IMR-90 (cell line): ENCODE measurements around the gene TMPRSS13. TPM values are rescaled to one million over a fixed set of nuclear protein-coding genes. Genes with fewer than 3 reads are reported as not detected.

ENCODE experiments used
- ATAC-seq: fragments of 200-7000 bp; cut with Tn5 transposase; 2 replicates; pipeline ENCODE4 v1.9.1; 2020; ENCODE audit warnings: low read depth, mild to moderate bottlenecking, moderate library complexity
- BruUV-seq: library from RNA; stranded (reverse); fragments of 400-500 nt; replicated peaks from 2 replicates; lab custom pipeline; 2021; lab: Mats Ljungman, UMichigan
- CTCF ChIA-PET: fragments of 300-600 bp; formaldehyde crosslinking; extraction: SDS; loops from one replicate; lab custom pipeline; 2021; ENCODE audit warnings: antibody characterized with exemption; lab: Yijun Ruan, JAX
- POLR2A ChIA-PET: fragments of 300-600 bp; sonication (Branson Sonifier 250); formaldehyde crosslinking; loops from one replicate; lab custom pipeline; 2022; ENCODE audit warnings: antibody characterized with exemption; ENCODE audit not compliant: unreplicated experiment; lab: Charles Lee
- DNase-seq: peaks from one replicate; pipeline ENCODE4 v3.0.0; 2013
- H2AFZ ChIP-seq: replicated peaks from 2 replicates; pipeline ENCODE3; 2013; ENCODE audit warnings: low read length, mild to moderate bottlenecking; ENCODE audit not compliant: poor library complexity
- H2AK5ac ChIP-seq: 2 replicates; pipeline ENCODE4 v1.6.1; 2013; ENCODE audit warnings: low read depth, low read length, inconsistent platforms
- H2AK9ac ChIP-seq: replicated peaks from 2 replicates; pipeline ENCODE3; 2013; ENCODE audit warnings: mild to moderate bottlenecking, low read depth, low read length, moderate library complexity; ENCODE audit not compliant: poor library complexity
- H2BK120ac ChIP-seq: 2 replicates; pipeline ENCODE4 v1.6.1; 2013; ENCODE audit warnings: low read depth, low read length, inconsistent platforms
- H2BK15ac ChIP-seq: 3 replicates; pipeline ENCODE4 v1.6.1; 2013; ENCODE audit warnings: low read depth, low read length, inconsistent platforms
- H2BK20ac ChIP-seq: 2 replicates; pipeline ENCODE4 v1.6.1; 2013; ENCODE audit warnings: low read depth, mild to moderate bottlenecking, inconsistent platforms, low read length, moderate library complexity
- H2BK5ac ChIP-seq: 2 replicates; pipeline ENCODE4 v1.6.1; 2013; ENCODE audit warnings: mild to moderate bottlenecking, low read depth, low read length, inconsistent platforms; ENCODE audit not compliant: poor library complexity, severe bottlenecking
- H3K14ac ChIP-seq: replicated peaks from 2 replicates; pipeline ENCODE4 v1.6.1; 2013; ENCODE audit warnings: low read depth, low read length, inconsistent platforms
- H3K18ac ChIP-seq: 2 replicates; pipeline ENCODE4 v1.6.1; 2013; ENCODE audit warnings: low read depth, low read length, control low read depth
- H3K23ac ChIP-seq: 2 replicates; pipeline ENCODE4 v1.6.1; 2013; ENCODE audit warnings: low read depth, low read length, inconsistent platforms
- H3K27ac ChIP-seq: 2 replicates; pipeline ENCODE4 v1.5.1; 2013; ENCODE audit warnings: mild to moderate bottlenecking, control low read depth, low read length; ENCODE audit not compliant: insufficient read depth
- H3K27me3 ChIP-seq: 2 replicates; pipeline ENCODE4 v1.6.1; 2013; ENCODE audit warnings: low read length; ENCODE audit not compliant: control insufficient read depth, insufficient read depth
- H3K36me3 ChIP-seq: 2 replicates; pipeline ENCODE4 v1.6.1; 2013; ENCODE audit warnings: low read length, mixed read lengths; ENCODE audit not compliant: control insufficient read depth, insufficient read depth
- H3K4ac ChIP-seq: 2 replicates; pipeline ENCODE4 v1.6.1; 2013; ENCODE audit warnings: low read depth, low read length, inconsistent platforms
- H3K4me1 ChIP-seq: 2 replicates; pipeline ENCODE4 v1.6.1; 2013; ENCODE audit warnings: low read length, mixed read lengths; ENCODE audit not compliant: control insufficient read depth, insufficient read depth
- H3K4me2 ChIP-seq: 2 replicates; pipeline ENCODE4 v1.6.1; 2013; ENCODE audit warnings: low read depth, mild to moderate bottlenecking, control low read depth, low read length, moderate library complexity
- H3K4me3 ChIP-seq: 2 replicates; pipeline ENCODE4 v1.5.1; 2013; ENCODE audit warnings: low read depth, mild to moderate bottlenecking, control low read depth, low read length, moderate library complexity; ENCODE audit not compliant: insufficient read depth
- H3K56ac ChIP-seq: 2 replicates; pipeline ENCODE4 v1.6.1; 2013; ENCODE audit warnings: low read length, inconsistent platforms; ENCODE audit not compliant: insufficient read depth; ENCODE audit errors: extremely low read depth
- H3K79me1 ChIP-seq, 2 experiments: 2 replicates each; pipeline ENCODE4 v1.6.1; 2013; ENCODE audit warnings: low read length in 2 of 2, inconsistent platforms in 1 of 2, low read depth in 1 of 2
- H3K9ac ChIP-seq: 2 replicates; pipeline ENCODE4 v1.6.1; 2013; ENCODE audit warnings: low read depth, low read length, control low read depth
- H3K9me1 ChIP-seq: 2 replicates; pipeline ENCODE4 v1.6.1; 2013; ENCODE audit warnings: low read length, inconsistent platforms; ENCODE audit not compliant: insufficient read depth
- H3K9me3 ChIP-seq: 2 replicates; pipeline ENCODE4 v1.6.1; 2013; ENCODE audit warnings: low read length; ENCODE audit not compliant: control insufficient read depth, insufficient read depth
- H4K20me1 ChIP-seq: 2 replicates; pipeline ENCODE4 v1.6.1; 2013; ENCODE audit warnings: low read length, inconsistent platforms; ENCODE audit not compliant: insufficient read depth
- H4K5ac ChIP-seq: 2 replicates; pipeline ENCODE4 v1.6.1; 2013; ENCODE audit warnings: mild to moderate bottlenecking, low read depth, low read length, control low read depth
- H4K8ac ChIP-seq, 2 experiments: 2 replicates each; pipeline ENCODE4 v1.6.1; 2013; ENCODE audit warnings: low read depth in 2 of 2, low read length in 2 of 2, control low read depth in 1 of 2, inconsistent platforms in 1 of 2
- H4K91ac ChIP-seq: 2 replicates; pipeline ENCODE4 v1.6.1; 2013; ENCODE audit warnings: low read depth, low read length, inconsistent platforms; ENCODE audit not compliant: insufficient read depth
- BHLHE40 ChIP-seq: fragments of 150-350 bp; IDR thresholded peaks from 2 replicates; pipeline ENCODE4 v1.6.1; 2016; ENCODE audit warnings: mild to moderate bottlenecking, low read depth, low read length
- CEBPB ChIP-seq: IDR thresholded peaks from 2 replicates; pipeline ENCODE4 v1.6.1; 2012; ENCODE audit warnings: low read depth, low read length, improper control_type of control experiment
- CHD1 ChIP-seq: IDR thresholded peaks from 2 replicates; pipeline ENCODE4 v1.6.1; 2012; ENCODE audit warnings: low read depth, low read length, improper control_type of control experiment
- CTCF ChIP-seq: conservative IDR thresholded peaks from 2 replicates; pipeline ENCODE4 v1.5.1; 2012; ENCODE audit warnings: mild to moderate bottlenecking, low read depth, low read length, improper control_type of control experiment
- ELK1 ChIP-seq: fragments of 150-350 bp; IDR thresholded peaks from 2 replicates; pipeline ENCODE4 v1.6.1; 2016; ENCODE audit warnings: low read depth, mild to moderate bottlenecking, low read length, moderate library complexity, borderline replicate concordance
- FOS ChIP-seq: fragments of 150-350 bp; IDR thresholded peaks from 2 replicates; pipeline ENCODE4 v1.6.1; 2016; ENCODE audit warnings: low read depth, low read length
- MAFK ChIP-seq: IDR thresholded peaks from 2 replicates; pipeline ENCODE4 v1.6.1; 2012; ENCODE audit warnings: low read depth, low read length, improper control_type of control experiment
- MAZ ChIP-seq: IDR thresholded peaks from 2 replicates; pipeline ENCODE4 v1.6.1; 2012; ENCODE audit warnings: low read depth, mild to moderate bottlenecking, low read length, improper control_type of control experiment, moderate library complexity, borderline replicate concordance
- NFE2L2 ChIP-seq: fragments of 150-350 bp; IDR thresholded peaks from 2 replicates; pipeline ENCODE4 v1.6.1; 2016; ENCODE audit warnings: low read depth, mild to moderate bottlenecking, low read length
- POLR2A ChIP-seq: IDR thresholded peaks from 2 replicates; pipeline ENCODE4 v1.6.1; 2012; ENCODE audit warnings: mild to moderate bottlenecking, low read depth, low read length
- RAD21 ChIP-seq: IDR thresholded peaks from 2 replicates; pipeline ENCODE4 v1.6.1; 2012; ENCODE audit warnings: low read length, improper control_type of control experiment
- RCOR1 ChIP-seq: IDR thresholded peaks from 2 replicates; pipeline ENCODE4 v1.6.1; 2012; ENCODE audit warnings: mild to moderate bottlenecking, low read length, improper control_type of control experiment; ENCODE audit not compliant: insufficient replicate concordance
- RFX5 ChIP-seq: IDR thresholded peaks from 2 replicates; pipeline ENCODE4 v1.8.0; 2012; ENCODE audit warnings: low read depth, mild to moderate bottlenecking, low read length, moderate library complexity
- SMC3 ChIP-seq: fragments of 150-350 bp; IDR thresholded peaks from 2 replicates; pipeline ENCODE4 v1.6.1; 2016; ENCODE audit warnings: low read depth, mild to moderate bottlenecking, antibody characterized with exemption, low read length, moderate library complexity
- USF2 ChIP-seq: fragments of 150-350 bp; IDR thresholded peaks from 2 replicates; pipeline ENCODE4 v1.6.1; 2017; ENCODE audit warnings: mild to moderate bottlenecking, antibody characterized with exemption, low read length, low read depth
- WGBS, 2 experiments: methylation state at CpG; one replicate each; pipeline versions ENCODE4 v1.1.5 to v1.1.7; 2013; ENCODE audit warnings: missing lambda C conversion rate in 2 of 2; ENCODE audit not compliant: insufficient read length in 1 of 2; ENCODE audit errors: extremely low coverage in 2 of 2; 5-methylcytosine and 5-hydroxymethylcytosine counted together
- dilution Hi-C: fragments of 300-500 bp; cut with HindIII; formaldehyde crosslinking; loops from one replicate; pipeline ENCODE4 v1.14.3; 2018; ENCODE audit warnings: low sequenced_read_pairs; ENCODE audit not compliant: unreplicated experiment
- in situ Hi-C: fragments of 300-500 bp; cut with MboI; formaldehyde crosslinking; loops from 3 replicates; pipeline ENCODE4 v1.14.3; 2019; ENCODE audit warnings: low sequenced_read_pairs, inconsistent platforms, mixed read lengths
- intact Hi-C: fragments of 100-400 bp; cut with micrococcal nuclease; formaldehyde crosslinking; loops from 2 replicates; pipeline ENCODE4 v1.10.0; 2022
- polyA plus RNA-seq, 3 experiments: library from polyadenylated mRNA; depleted of rRNA; stranded (reverse); fragments of >200 nt; gene quantifications; 2 replicates each; pipeline ENCODE4 v1.2.3, GENCODE V29; 2012; ENCODE audit warnings: low replicate concordance in 1 of 3
- total RNA-seq: library from RNA; depleted of rRNA; stranded (reverse); fragments of >200 nt; gene quantifications from 2 replicates; pipeline ENCODE4 v1.2.3, GENCODE V29; 2012

Gene TMPRSS13
- total and polyA plus RNA-seq, 2 of the 4 experiments (the other 2 are of a cell fraction) = not detected

- Histone ChIP-seq H4K8ac (no peak overlapping the region), H3K23ac (no peak overlapping the region), H3K14ac (no peak overlapping the region), H2AK9ac (no peak overlapping the region), H2AK5ac (no peak overlapping the region), H2BK5ac (no peak overlapping the region), H3K36me3 (no peaks in the 10 kb centered on the region), H3K27ac (no peak overlapping the region), H3K79me1 (no peaks in the 10 kb centered on the region), H3K4me3 (no peak overlapping the region), H2BK120ac (no peak overlapping the region), H2BK15ac (no peak overlapping the region), H2BK20ac (no peak overlapping the region), H2AFZ (no peak overlapping the region), H3K18ac (no peak overlapping the region), H4K91ac (no peak overlapping the region), H3K56ac (no peak overlapping the region), H3K4me1 (no peaks in the 10 kb centered on the region), H3K27me3 (peaks cover 6% of the 10 kb centered on the region), H3K9ac (no peak overlapping the region), H4K20me1 (no peaks in the 10 kb centered on the region), H3K4ac (no peak overlapping the region), H3K9me1 (no peaks in the 10 kb centered on the region), H3K4me2 (no peak overlapping the region), H4K5ac (no peak overlapping the region), H3K9me3 (no peaks in the 10 kb centered on the region)
- POLR2A ChIA-PET = no interaction called here
- ATAC-seq (no peak), DNase-seq (no peak)
- TF ChIP-seq MAFK = no peak
- no peak for TF ChIP-seq POLR2A
- TF ChIP-seq RAD21 = no peak
- no peak for TF ChIP-seq CTCF
- no peak for TF ChIP-seq RFX5
- TF ChIP-seq BHLHE40 = no peak
- no peak for TF ChIP-seq USF2
- TF ChIP-seq CEBPB = no peak
- no peak for TF ChIP-seq MAZ
- TF ChIP-seq NFE2L2 = no peak
- no peak for TF ChIP-seq SMC3
- no peak for TF ChIP-seq RCOR1
- TF ChIP-seq ELK1 = no peak
- TF ChIP-seq FOS = no peak
- no peak for TF ChIP-seq CHD1
- intact Hi-C loops (no loop called here), dilution Hi-C loops (no loop called here), in situ Hi-C loops (no loop called here)
- no TSS peak for BruUV-seq
- WGBS, 2 experiments = 100% methylated on average over 1 of the region's 10 CpGs; no CpG with 5 or more reads in 1 of the 2 experiments
- CTCF ChIA-PET = no interaction called here
Measured at GRCh38 chr11:117914991-117915618, 14.1 kb downstream of the TMPRSS13 start.
